Tibial nerve (tissue), 3 donors: ENCODE results near the gene NOXO1.

Source experiments
- POLR2A ChIP-seq, 2 donors: fragments of 450-650 bp; IDR thresholded peaks; one replicate each; pipeline ENCODE4 v1.6.1; 2017; ENCODE audit warnings: antibody characterized with exemption in 2 of 2, mild to moderate bottlenecking in 2 of 2, moderate library complexity in 2 of 2
- TF ChIP-seq, protein P1 (sequence below), 5 experiments: fragments of 200-600 bp in 3 of 5; fragments of 450-650 bp in 2 of 5; sonication (generic) in 3 of 5; IDR thresholded peaks; one replicate each; pipeline ENCODE4 v1.5.1; 2016 to 2019; ENCODE audit warnings: antibody characterized with exemption in 5 of 5, mild to moderate bottlenecking in 3 of 5, moderate library complexity in 2 of 5

DNA sequence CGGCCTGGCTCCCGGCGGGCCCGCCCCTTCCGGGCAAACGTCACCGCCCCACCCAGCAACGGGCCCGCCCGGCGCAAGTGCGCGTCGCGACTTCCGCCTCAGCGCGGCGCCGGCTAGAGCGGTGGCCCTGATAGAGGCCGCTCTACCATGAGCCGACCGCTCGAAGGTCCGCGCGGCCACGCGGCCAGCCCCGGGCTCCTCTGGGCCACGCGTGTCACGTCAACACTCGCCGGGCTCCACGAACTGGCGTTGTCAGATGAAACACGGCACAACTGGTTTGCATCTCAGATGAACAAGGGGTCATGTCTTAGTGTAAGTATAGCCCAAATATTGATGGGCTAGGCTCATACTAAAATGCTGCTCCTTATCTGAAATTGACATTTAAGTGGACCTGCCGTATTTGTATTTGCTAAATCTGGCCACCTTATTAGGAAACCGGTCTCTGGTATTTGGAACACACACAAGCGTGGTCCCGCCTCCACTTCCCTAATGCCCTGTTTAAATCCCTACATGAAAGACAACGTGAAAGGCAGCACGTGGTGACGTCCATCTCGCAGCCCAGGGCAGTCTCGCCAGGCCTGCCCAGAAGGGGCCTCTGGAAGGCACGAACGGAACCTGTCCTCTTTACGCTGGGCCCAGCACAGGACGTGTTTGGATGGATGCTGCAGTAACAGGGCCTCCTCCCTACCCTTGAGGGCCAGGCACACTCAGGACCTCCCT lies 28.7 kb upstream of the NOXO1 start, which contains the start of gene ZNF598:
- peak; percentile 85 to 88 for TF ChIP-seq POLR2A (IDR thresholded peaks at IDR 0.05)
- TF ChIP-seq, protein P1, sequence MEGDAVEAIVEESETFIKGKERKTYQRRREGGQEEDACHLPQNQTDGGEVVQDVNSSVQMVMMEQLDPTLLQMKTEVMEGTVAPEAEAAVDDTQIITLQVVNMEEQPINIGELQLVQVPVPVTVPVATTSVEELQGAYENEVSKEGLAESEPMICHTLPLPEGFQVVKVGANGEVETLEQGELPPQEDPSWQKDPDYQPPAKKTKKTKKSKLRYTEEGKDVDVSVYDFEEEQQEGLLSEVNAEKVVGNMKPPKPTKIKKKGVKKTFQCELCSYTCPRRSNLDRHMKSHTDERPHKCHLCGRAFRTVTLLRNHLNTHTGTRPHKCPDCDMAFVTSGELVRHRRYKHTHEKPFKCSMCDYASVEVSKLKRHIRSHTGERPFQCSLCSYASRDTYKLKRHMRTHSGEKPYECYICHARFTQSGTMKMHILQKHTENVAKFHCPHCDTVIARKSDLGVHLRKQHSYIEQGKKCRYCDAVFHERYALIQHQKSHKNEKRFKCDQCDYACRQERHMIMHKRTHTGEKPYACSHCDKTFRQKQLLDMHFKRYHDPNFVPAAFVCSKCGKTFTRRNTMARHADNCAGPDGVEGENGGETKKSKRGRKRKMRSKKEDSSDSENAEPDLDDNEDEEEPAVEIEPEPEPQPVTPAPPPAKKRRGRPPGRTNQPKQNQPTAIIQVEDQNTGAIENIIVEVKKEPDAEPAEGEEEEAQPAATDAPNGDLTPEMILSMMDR (IDR thresholded peaks at IDR 0.05) = peak in 3 of 5 experiments; percentile 11 to 49 (median 43)
